HG02642 (cell line): ENCODE data around the gene SPANXA2.
"Not testable (repeated sequence)": the region's sequence is repeated elsewhere in the genome, so short reads cannot be mapped to it uniquely, and the experiment has no call there.

ENCODE experiments used
- ATAC-seq: cut with Tn5 transposase; IDR thresholded peaks from one replicate; pipeline ENCODE4 v1.9.1; 2021; ENCODE audit warnings: mild to moderate bottlenecking; ENCODE audit not compliant: unreplicated experiment, poor library complexity

SPANXA2 gene

GRCh38 chrX:141589408-141589807 lies at the start of gene SPANXA2:
SPANXA2 (plus strand) TSS chrX:141589708; CDS start chrX:141589768, 60 bp downstream.
- ATAC-seq = not testable (repeated sequence)

GRCh38 chrX:141542551-141542950 lies 47.0 kb upstream of the SPANXA2 start:
- not testable (repeated sequence) for ATAC-seq

GRCh38 chrX:141584638-141585037 lies 4.9 kb upstream of the SPANXA2 start, which contains the start of gene SPANXA1:
SPANXA1 (minus strand) TSS chrX:141584738; CDS start chrX:141584678, 60 bp downstream.
- ATAC-seq = not testable (repeated sequence)

- no peak for ATAC-seq
These were observed 19.6 kb downstream of the SPANXA2 start for GRCh38 chrX:141609111-141609510.

- ATAC-seq = no peak
These were observed 29.8 kb downstream of the SPANXA2 start for GRCh38 chrX:141619336-141619735.

- ATAC-seq = no peak
These were observed 42.6 kb downstream of the SPANXA2 start for GRCh38 chrX:141632124-141632523.

- no peak for ATAC-seq
These were observed 49.0 kb downstream of the SPANXA2 start for GRCh38 chrX:141638550-141638949.
